Breast epithelium (tissue), 4 donors: ENCODE results near the gene CHD5. TPM values are rescaled to one million over a fixed set of nuclear protein-coding genes. Genes with fewer than 3 reads are reported as not detected.

Experiments used
- DNase-seq, 2 donors: peaks; one replicate each; pipeline ENCODE4 v3.0.0-alpha.2; 2019; ENCODE audit warnings: low spot score in 2 of 2
- H3K27ac ChIP-seq, 2 donors: fragments of 200-600 bp; sonication (generic) in 1 of 2; one replicate each; pipeline ENCODE4 v1.5.1; 2016 to 2019; ENCODE audit warnings: mild to moderate bottlenecking in 1 of 2
- H3K27me3 ChIP-seq, 2 donors: fragments of 200-600 bp; sonication (generic) in 1 of 2; one replicate each; pipeline versions ENCODE4 v1.5.1 to v1.6.0; 2017 to 2019; ENCODE audit warnings: control low read depth in 1 of 2, mild to moderate bottlenecking in 1 of 2
- H3K36me3 ChIP-seq: fragments of 200-600 bp; one replicate; pipeline ENCODE4 v1.5.1; 2019
- H3K4me1 ChIP-seq, 2 donors: fragments of 200-600 bp; sonication (generic); one replicate each; pipeline ENCODE4 v1.5.1; 2016 to 2019; ENCODE audit warnings: control low read depth in 1 of 2
- H3K4me3 ChIP-seq, 3 donors: fragments of 200-600 bp; sonication (generic); 1 replicate in 2 of 3; 2 replicates in 1 of 3; pipeline ENCODE4 v1.5.1; 2016 to 2019; ENCODE audit warnings: mild to moderate bottlenecking in 3 of 3, moderate library complexity in 2 of 3
- H3K9me3 ChIP-seq, 2 donors: fragments of 200-600 bp; sonication (generic) in 1 of 2; one replicate each; pipeline ENCODE4 v1.5.1; 2016 to 2019; ENCODE audit warnings: control low read depth in 1 of 2
- CTCF ChIP-seq, 3 donors: fragments of 450-650 bp; IDR thresholded peaks; one replicate each; pipeline ENCODE4 v1.5.1; 2016 to 2017; ENCODE audit warnings: antibody characterized with exemption in 3 of 3, mild to moderate bottlenecking in 3 of 3, moderate library complexity in 3 of 3
- POLR2A ChIP-seq: fragments of 450-650 bp; IDR thresholded peaks from one replicate; pipeline ENCODE4 v1.6.1; 2016; ENCODE audit warnings: antibody characterized with exemption, mild to moderate bottlenecking, moderate library complexity
- POLR2AphosphoS5 ChIP-seq, 3 donors: sonication (generic); formaldehyde crosslinking; IDR thresholded peaks; one replicate each; pipeline ENCODE4 v1.6.1; 2017; ENCODE audit warnings: antibody characterized with exemption in 3 of 3
- intact Hi-C: fragments of 100-400 bp; cut with DNase I; formaldehyde crosslinking; loops from one replicate; pipeline ENCODE4 v1.15.1; 2023; ENCODE audit warnings: low total_unique reads
- total RNA-seq, 3 donors: library from RNA; depleted of rRNA; stranded (reverse); fragments of >200 nt; gene quantifications; one replicate each; pipeline ENCODE4 v1.1.0, GENCODE V29; 2016

Gene CHD5
- total RNA-seq, 3 donors from 2014 or later = under 0.01 to 0.33 (median 0.15) TPM

GRCh38 chr1:6131561-6131960 lies 48.6 kb downstream of the CHD5 start:
- Histone ChIP-seq H3K36me3 (no peaks in the 10 kb centered on the region), H3K27ac (no peak overlapping the region), H3K4me1 (no peaks in the 10 kb centered on the region), H3K4me3 (no peak overlapping the region), H3K9me3 (peaks cover 0 to 8% of the 10 kb centered on the region in 2 donors), H3K27me3 (no peaks in the 10 kb centered on the region)
- no peak for DNase-seq
- TF ChIP-seq CTCF (IDR thresholded peaks at IDR 0.05) = no peak
- TF ChIP-seq POLR2AphosphoS5 (IDR thresholded peaks at IDR 0.05) = no peak
- no peak for TF ChIP-seq POLR2A
- intact Hi-C loops = no loop called here

GRCh38 chr1:6130596-6130995 lies 49.5 kb downstream of the CHD5 start:
- Histone ChIP-seq H3K27me3 (peaks cover 0 to 4% of the 10 kb centered on the region in 2 donors), H3K4me3 (no peak overlapping the region), H3K9me3 (peaks cover 0 to 8% of the 10 kb centered on the region in 2 donors), H3K4me1 (no peaks in the 10 kb centered on the region), H3K36me3 (no peaks in the 10 kb centered on the region), H3K27ac (no peak overlapping the region)
- TF ChIP-seq POLR2AphosphoS5 (IDR thresholded peaks at IDR 0.05) (no peak), CTCF (IDR thresholded peaks at IDR 0.05) (no peak), POLR2A (no peak)
- DNase-seq = no peak
- intact Hi-C loops = no loop called here

DNA sequence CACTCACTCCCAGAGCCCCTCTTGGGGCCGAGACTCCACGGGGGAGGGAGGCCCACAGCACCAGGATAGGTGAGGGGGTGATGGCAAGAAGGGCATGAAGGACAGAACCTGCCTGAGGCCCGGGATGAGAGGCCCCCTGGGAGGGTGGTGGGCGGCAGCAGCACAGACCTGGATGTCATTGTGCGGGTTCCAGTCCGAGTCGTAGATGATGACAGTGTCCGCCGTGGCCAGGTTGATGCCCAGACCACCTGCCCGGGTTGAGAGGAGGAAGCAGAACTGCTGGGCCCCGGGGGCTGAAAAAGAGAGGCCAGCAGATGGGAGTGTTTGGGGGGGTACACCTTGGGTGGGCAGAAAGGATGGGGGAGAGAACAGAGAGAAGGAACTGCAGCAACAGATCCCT lies 50.1 kb downstream of the CHD5 start:
- intact Hi-C loops = no loop called here
- H3K27me3 ChIP-seq = peaks cover 0 to 8% of the 10 kb centered on the region in 2 donors
- TF ChIP-seq POLR2AphosphoS5 (IDR thresholded peaks at IDR 0.05) (no peak), CTCF (IDR thresholded peaks at IDR 0.05) (no peak), POLR2A (no peak)
- DNase-seq = no peak
- no peaks in the 10 kb centered on the region for H3K36me3 ChIP-seq
- H3K9me3 ChIP-seq = peaks cover 0 to 8% of the 10 kb centered on the region in 2 donors
- H3K27ac ChIP-seq = no peak overlapping the region
- H3K4me1 ChIP-seq = no peaks in the 10 kb centered on the region
- no peak overlapping the region for H3K4me3 ChIP-seq

- TF ChIP-seq POLR2AphosphoS5 (IDR thresholded peaks at IDR 0.05) = no peak
- no peak for TF ChIP-seq POLR2A
- no peak for TF ChIP-seq CTCF (IDR thresholded peaks at IDR 0.05)
- intact Hi-C loops = no loop called here
- Histone ChIP-seq H3K27ac (no peak overlapping the region), H3K27me3 (peaks cover 0 to 11% of the 10 kb centered on the region in 2 donors), H3K4me3 (no peak overlapping the region), H3K9me3 (peaks cover 0 to 8% of the 10 kb centered on the region in 2 donors), H3K4me1 (no peaks in the 10 kb centered on the region), H3K36me3 (no peaks in the 10 kb centered on the region)
- no peak for DNase-seq
Measured at GRCh38 chr1:6129313-6129712, 50.8 kb downstream of the CHD5 start.

GRCh38 chr1:6128276-6129081 lies 51.6 kb downstream of the CHD5 start:
- no peak overlapping the region for H3K4me3 ChIP-seq
- peaks cover 0 to 8% of the 10 kb centered on the region in 2 donors for H3K9me3 ChIP-seq
- H3K27me3 ChIP-seq = peaks cover 0 to 11% of the 10 kb centered on the region in 2 donors
- intact Hi-C loops = no loop called here
- no peaks in the 10 kb centered on the region for H3K4me1 ChIP-seq
- DNase-seq = no peak
- no peak for TF ChIP-seq POLR2A
- no peak for TF ChIP-seq POLR2AphosphoS5 (IDR thresholded peaks at IDR 0.05)
- TF ChIP-seq CTCF (IDR thresholded peaks at IDR 0.05) = no peak
- H3K27ac ChIP-seq = no peak overlapping the region
- H3K36me3 ChIP-seq = no peaks in the 10 kb centered on the region
